ENCODE measurements around the gene BCAS4.

BCAS4 gene

GRCh38 chr20:50854506-50855249 lies 59.8 kb downstream of the BCAS4 start:
- no peak for DNase-seq (ENCODE audit: low spot score)
- TF ChIP-seq CTCF (IDR thresholded peaks at IDR 0.05; ENCODE audit: extremely low read depth, insufficient read depth, missing control alignments): no peak
- in situ Hi-C loops (cut with MboI; ENCODE audit: low pct_unique_long_range_greater_than_20kb, low sequenced_read_pairs, unreplicated experiment): no loop called here

GRCh38 chr20:50855498-50856474 lies 60.9 kb downstream of the BCAS4 start:
- no peak for TF ChIP-seq CTCF (IDR thresholded peaks at IDR 0.05; ENCODE audit: extremely low read depth, insufficient read depth, missing control alignments)
- DNase-seq (ENCODE audit: low spot score): no peak
- in situ Hi-C loops (cut with MboI; ENCODE audit: low pct_unique_long_range_greater_than_20kb, low sequenced_read_pairs, unreplicated experiment): no loop called here

- in situ Hi-C loops (cut with MboI; ENCODE audit: low pct_unique_long_range_greater_than_20kb, low sequenced_read_pairs, unreplicated experiment): no loop called here
- TF ChIP-seq CTCF (IDR thresholded peaks at IDR 0.05; ENCODE audit: extremely low read depth, insufficient read depth, missing control alignments): no peak
- no peak for DNase-seq (ENCODE audit: low spot score)
Observed at GRCh38 chr20:50856475-50857041, 61.7 kb downstream of the BCAS4 start.

GRCh38 chr20:50857348-50857747 lies 62.5 kb downstream of the BCAS4 start:
- no peak for DNase-seq (ENCODE audit: low spot score)
- no peak for TF ChIP-seq CTCF (IDR thresholded peaks at IDR 0.05; ENCODE audit: extremely low read depth, insufficient read depth, missing control alignments)
- in situ Hi-C loops (cut with MboI; ENCODE audit: low pct_unique_long_range_greater_than_20kb, low sequenced_read_pairs, unreplicated experiment): no loop called here

GRCh38 chr20:50858525-50858924 lies 63.7 kb downstream of the BCAS4 start:
- DNase-seq (ENCODE audit: low spot score): no peak
- in situ Hi-C loops (cut with MboI; ENCODE audit: low pct_unique_long_range_greater_than_20kb, low sequenced_read_pairs, unreplicated experiment): no loop called here

More at GRCh38 chr20:50858525-50858924, 63.7 kb downstream of the BCAS4 start:
- no peak for TF ChIP-seq CTCF (IDR thresholded peaks at IDR 0.05; ENCODE audit: extremely low read depth, insufficient read depth, missing control alignments)
